ENCODE results near the gene ANO3.
"Not testable (repeated sequence)": the region's sequence is repeated elsewhere in the genome, so short reads cannot be mapped to it uniquely, and the experiment has no call there.

DNA sequence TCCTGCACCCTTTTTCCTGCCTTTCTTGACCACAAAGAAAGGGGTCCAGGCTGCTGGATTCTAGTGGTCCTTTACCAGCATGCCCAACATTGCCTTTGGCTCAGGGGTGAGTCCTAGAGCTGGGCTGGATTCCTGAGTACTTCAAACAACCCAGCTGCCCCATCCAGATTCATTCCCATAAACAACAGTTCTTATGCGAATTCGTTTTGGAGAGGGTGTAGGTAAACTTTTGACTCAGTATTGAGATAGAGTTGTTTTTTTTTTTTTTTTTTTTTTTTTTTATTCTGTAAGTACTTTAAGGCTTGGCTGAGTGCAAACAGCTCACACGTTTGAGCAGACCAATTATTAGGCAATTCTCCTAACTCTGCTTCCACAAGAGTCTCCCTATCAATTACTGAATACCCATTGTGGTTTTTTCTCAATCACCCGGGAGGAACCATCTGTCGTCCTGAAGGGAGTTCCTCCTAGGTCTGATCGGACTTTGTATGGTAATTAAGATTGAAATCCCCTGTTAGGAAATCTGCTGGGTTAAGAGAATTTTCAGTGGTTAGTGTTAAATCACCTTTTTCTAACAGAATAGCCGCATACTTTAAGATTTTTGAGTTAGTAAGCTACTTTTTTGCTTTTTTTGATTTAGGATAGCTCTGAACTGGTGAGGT lies 263.4 kb downstream of the ANO3 start:
- not testable (repeated sequence) for TF ChIP-seq RAD21 (IDR thresholded peaks at IDR 0.05; ENCODE audit: low read length); RFX5 (IDR thresholded peaks at IDR 0.05; ENCODE audit: low read depth, low read length); POLR2A (IDR thresholded peaks at IDR 0.05; ENCODE audit: low read depth, low read length); MAFK (IDR thresholded peaks at IDR 0.05; ENCODE audit: low read depth, low read length); NFE2L2 (IDR thresholded peaks at IDR 0.05; ENCODE audit: low read depth, low read length); FOS (IDR thresholded peaks at IDR 0.05; ENCODE audit: low read depth, low read length)
- TF ChIP-seq, protein P1, sequence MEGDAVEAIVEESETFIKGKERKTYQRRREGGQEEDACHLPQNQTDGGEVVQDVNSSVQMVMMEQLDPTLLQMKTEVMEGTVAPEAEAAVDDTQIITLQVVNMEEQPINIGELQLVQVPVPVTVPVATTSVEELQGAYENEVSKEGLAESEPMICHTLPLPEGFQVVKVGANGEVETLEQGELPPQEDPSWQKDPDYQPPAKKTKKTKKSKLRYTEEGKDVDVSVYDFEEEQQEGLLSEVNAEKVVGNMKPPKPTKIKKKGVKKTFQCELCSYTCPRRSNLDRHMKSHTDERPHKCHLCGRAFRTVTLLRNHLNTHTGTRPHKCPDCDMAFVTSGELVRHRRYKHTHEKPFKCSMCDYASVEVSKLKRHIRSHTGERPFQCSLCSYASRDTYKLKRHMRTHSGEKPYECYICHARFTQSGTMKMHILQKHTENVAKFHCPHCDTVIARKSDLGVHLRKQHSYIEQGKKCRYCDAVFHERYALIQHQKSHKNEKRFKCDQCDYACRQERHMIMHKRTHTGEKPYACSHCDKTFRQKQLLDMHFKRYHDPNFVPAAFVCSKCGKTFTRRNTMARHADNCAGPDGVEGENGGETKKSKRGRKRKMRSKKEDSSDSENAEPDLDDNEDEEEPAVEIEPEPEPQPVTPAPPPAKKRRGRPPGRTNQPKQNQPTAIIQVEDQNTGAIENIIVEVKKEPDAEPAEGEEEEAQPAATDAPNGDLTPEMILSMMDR (conservative IDR thresholded peaks at IDR 0.05; ENCODE audit: low read depth, low read length): not testable (repeated sequence)
- TF ChIP-seq, protein P2, sequence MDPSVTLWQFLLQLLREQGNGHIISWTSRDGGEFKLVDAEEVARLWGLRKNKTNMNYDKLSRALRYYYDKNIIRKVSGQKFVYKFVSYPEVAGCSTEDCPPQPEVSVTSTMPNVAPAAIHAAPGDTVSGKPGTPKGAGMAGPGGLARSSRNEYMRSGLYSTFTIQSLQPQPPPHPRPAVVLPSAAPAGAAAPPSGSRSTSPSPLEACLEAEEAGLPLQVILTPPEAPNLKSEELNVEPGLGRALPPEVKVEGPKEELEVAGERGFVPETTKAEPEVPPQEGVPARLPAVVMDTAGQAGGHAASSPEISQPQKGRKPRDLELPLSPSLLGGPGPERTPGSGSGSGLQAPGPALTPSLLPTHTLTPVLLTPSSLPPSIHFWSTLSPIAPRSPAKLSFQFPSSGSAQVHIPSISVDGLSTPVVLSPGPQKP (IDR thresholded peaks at IDR 0.05; ENCODE audit: borderline replicate concordance, low read depth, low read length): not testable (repeated sequence)
